Renal cortex interstitium (tissue), 11 donors: ENCODE data around the gene MTUS2. TPM values are rescaled to one million over a fixed set of nuclear protein-coding genes. Genes with fewer than 3 reads are reported as not detected.
A peak's percentile ranks its signal among the peaks of the same experiment; 100 is the strongest.
"Not testable (repeated sequence)": the region's sequence is repeated elsewhere in the genome, so short reads cannot be mapped to it uniquely, and the experiment has no call there.

ENCODE experiments used
- DNase-seq, 11 donors: peaks; one replicate each; pipeline ENCODE4 v3.0.0-alpha.2; 2013; ENCODE audit warnings: low read depth in 9 of 11, low spot score in 4 of 11; ENCODE audit errors: extremely low read depth in 1 of 11
- polyA plus RNA-seq, 3 donors: library from polyadenylated mRNA; unstranded; fragments of 120-200 nt; gene quantifications; one replicate each; pipeline ENCODE4 v1.2.1, GENCODE V29; 2013; ENCODE audit not compliant: insufficient read length in 3 of 3

The MTUS2 gene
- polyA plus RNA-seq, 3 donors: 0.48 to 0.99 (median 0.67) TPM

DNA sequence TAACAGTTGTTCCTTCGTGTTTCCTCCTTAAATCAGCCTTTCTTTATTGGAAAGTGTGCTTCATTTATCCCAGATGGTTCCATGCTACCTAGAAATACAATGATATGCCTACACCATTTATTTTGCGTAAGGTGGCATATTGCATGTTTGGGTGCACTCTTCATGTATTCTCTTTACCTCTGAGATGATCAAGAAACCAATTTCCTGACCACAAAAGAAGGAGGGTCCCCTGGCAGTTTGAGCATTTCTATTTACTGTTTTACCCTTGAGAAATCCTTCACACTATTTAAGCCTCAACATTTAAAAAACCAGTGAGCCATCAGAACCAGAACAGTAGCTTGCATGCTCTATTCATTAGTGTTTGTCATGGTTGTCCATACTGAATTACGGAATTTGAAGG is 354.0 kb downstream of the MTUS2 start:
- DNase-seq: no peak

DNA sequence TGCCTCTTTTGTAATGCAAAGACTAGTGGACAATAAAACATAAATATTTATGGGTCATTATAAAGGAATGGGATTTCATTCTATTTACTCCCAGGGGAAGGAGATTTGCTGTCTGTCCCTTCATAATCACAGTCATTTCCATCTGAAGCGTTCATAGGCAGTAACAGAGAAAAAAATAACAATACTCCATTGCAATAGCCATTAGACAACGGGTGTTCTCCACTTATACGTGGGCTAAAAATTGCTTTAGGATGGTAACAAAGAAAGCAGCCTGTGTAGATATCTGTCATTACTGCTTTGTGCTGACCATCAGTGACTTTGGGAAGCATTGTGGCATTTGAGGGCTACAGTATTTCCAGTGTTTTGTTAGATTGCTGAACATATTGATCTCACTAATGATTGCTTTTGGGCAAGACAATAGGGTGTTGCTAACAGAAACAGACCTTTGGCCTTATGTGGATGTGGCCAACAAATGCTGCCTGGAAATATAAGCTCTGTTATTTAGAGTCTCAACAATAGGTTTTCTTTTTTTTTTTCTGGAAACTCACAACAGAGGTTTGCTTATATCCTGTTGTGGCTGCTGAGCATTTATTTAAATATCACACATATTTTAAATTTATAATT is 355.2 kb downstream of the MTUS2 start:
- no peak for DNase-seq

- no peak for DNase-seq
Observed at GRCh38 chr13:29180055-29180454, 359.9 kb downstream of the MTUS2 start.

DNA sequence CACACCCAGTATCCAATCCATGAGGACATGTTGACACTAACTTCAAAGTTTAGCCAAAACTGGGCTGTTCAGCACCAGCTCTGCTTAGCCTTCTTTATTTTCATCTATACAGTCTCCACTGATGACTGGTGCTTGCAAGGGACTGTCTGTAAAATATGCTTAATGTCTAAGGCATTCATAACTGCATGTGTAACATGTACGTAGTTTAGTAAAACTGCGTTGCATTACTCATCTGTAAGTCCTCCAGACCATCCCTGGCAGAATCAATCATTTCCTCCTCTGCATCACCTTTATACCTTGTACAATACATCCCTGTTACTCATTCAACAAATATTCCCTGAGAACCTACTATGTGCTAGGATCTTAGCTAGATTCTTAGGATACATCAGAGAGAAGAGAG is 362.1 kb downstream of the MTUS2 start:
- no peak for DNase-seq

DNA sequence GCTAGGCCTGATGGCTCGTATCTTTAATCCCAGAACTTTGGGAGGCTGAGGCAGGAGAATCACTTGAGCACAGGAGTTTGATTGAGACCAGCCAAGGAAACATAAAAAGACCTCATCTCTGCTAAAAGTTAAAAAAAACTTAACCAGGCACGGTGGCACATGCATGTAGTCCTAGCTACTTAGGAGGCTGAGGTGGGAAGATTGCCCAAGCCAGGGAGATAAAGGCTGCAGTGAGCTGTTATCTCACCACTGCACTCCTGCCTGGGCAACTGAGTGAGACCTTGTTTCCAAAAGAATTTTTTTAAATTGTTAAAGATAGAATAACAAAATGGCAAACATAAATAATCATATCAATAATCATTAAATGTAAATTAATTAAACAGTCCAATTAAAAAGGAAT is 365.8 kb downstream of the MTUS2 start:
- no peak for DNase-seq

DNA sequence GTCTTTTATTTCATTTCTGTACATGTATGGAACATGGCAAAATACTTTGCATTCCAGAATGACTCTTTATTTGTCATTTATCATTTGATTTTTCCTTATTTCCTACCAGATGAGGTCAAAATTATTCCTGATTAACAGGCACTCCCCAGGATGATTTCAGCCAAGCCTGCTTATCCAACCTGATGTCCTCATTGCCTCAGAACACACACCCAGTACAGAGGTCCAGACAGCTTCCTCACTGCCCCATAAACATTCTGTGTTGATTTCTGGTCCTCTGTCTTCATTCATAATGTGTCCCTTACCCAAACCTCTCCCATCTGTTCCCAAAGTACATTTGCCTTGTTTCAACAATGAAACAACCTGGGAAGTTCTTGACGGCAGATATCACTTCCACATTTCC is 367.4 kb downstream of the MTUS2 start:
- DNase-seq: no peak

DNA sequence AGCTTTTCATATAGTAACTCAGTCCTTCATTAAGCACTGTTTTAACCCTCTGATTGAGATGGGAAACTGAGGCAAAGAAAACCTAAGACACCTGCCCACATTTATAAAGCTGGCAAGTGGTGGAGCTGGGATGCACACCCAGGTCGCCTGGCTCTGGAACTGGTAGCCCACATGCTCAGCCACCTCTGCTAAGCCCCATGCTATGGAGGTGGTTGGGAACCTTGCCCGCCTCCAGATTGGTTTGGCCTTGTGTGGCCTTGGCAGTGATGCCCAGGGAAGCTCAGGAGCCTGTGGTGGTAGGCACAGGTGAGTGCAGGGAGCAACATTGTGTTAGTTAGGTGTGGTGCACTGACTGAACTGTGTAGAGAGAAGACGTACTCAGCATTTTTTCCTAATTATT is 370.2 kb downstream of the MTUS2 start:
- no peak for DNase-seq

GRCh38 chr13:29193083-29193482 is 372.9 kb downstream of the MTUS2 start:
- no peak for DNase-seq

DNA sequence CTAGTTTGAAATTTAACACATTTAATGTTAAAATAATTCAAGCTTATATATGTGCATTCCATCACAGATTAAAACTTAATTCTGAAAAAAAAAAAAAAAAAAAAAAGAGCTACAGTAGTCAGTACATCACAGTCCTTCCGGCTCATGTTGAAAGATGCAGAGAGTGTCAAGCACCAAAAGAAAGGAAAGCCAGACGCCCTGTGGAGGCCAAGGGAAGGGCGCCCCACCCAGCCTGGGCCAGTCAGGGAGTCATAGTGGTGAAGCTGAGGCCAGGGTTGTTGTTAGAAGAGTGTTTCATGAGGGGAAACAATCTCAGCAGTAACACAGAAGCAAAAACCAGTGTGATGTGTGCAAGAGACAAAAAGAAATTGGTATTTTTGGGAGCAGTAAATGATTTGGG is 375.3 kb downstream of the MTUS2 start:
- no peak for DNase-seq

GRCh38 chr13:29196409-29197074 is 376.4 kb downstream of the MTUS2 start:
- DNase-seq: no peak

DNA sequence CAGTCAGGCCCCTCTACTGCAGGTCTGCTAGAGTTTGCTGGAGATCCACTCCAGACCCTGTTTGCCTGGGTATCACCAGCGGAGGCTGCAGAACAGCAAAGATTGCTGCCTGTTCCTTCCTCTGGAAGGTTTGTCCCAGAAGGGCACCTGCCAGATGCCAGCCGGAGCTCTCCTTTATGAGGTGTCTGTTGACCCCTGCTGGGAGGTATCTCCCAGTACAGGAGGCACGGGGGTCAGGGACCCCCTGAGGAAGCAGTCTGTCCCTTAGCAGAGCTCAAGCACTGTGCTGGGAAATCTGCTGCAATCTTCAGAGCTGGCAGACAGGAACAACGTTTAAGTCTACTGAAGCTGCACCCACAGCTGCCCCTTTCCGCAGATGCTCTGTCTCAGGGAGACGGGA is 382.6 kb downstream of the MTUS2 start:
- not testable (repeated sequence) for DNase-seq

DNA sequence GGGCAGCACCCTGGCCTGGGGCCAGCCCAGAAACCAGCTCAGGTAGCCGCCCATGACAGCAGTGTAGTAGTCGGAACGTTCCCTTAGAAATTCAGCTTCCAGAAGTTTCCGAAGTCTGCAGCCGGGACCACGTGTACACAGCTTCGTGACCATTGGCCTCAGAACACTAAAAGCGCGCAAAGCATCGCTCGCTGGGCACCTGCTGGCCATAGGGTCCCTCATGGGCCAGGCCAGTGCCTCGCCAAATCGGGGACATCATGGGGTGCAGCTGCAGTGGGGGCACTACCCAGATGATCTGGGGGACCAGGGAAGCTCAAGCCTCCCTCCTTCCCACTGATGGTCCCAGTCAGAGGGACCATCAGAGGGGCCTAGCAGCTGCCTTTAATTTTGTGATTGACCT is 384.5 kb downstream of the MTUS2 start:
- no peak for DNase-seq

- no peak for DNase-seq
Observed at GRCh38 chr13:29210676-29211075, 390.5 kb downstream of the MTUS2 start.

DNA sequence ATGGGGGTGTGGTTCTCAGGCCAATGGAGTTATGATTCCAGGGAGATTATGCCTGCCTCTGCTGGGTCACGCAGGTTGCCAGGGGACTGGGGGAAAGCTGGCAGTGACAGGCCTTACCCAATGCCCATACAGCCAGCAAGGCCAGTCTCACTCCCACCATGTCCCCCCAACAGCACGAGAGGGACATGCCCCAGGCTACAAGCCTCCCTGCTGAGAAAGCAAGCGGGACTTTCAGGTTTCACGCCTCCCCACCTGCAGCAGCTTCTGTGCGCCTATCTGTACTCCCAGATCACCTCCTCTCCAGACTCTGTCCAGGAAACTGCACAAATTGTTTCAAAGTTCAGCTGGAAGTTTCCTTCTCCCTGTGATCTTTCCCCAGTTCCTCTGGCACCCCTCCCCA is 391.0 kb downstream of the MTUS2 start:
- DNase-seq: not testable (repeated sequence)

- DNase-seq: no peak
Observed at GRCh38 chr13:29222458-29222857, 402.3 kb downstream of the MTUS2 start.

DNA sequence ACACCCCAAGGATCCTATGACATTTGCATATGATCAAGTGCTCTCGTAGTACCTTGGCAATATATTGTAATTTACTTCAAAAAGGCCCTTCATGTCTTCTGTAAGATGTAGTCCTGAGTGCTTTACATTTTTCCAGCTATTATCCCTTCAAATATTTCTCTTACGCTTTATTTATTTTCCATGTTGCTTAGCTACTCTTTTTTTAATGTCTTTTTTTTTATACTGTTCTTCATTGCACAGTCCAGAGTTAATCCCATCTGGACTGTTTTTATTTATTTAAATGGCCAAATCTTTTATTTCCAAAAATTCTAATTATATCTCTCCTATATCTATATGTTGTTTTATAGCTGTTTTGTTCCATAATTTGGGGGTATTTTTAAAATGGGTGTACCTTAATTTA is 404.1 kb downstream of the MTUS2 start:
- no peak for DNase-seq

- DNase-seq: no peak
Observed at GRCh38 chr13:29227576-29227975, 407.4 kb downstream of the MTUS2 start.

GRCh38 chr13:29230299-29230845 is 410.2 kb downstream of the MTUS2 start:
- DNase-seq: no peak

DNA sequence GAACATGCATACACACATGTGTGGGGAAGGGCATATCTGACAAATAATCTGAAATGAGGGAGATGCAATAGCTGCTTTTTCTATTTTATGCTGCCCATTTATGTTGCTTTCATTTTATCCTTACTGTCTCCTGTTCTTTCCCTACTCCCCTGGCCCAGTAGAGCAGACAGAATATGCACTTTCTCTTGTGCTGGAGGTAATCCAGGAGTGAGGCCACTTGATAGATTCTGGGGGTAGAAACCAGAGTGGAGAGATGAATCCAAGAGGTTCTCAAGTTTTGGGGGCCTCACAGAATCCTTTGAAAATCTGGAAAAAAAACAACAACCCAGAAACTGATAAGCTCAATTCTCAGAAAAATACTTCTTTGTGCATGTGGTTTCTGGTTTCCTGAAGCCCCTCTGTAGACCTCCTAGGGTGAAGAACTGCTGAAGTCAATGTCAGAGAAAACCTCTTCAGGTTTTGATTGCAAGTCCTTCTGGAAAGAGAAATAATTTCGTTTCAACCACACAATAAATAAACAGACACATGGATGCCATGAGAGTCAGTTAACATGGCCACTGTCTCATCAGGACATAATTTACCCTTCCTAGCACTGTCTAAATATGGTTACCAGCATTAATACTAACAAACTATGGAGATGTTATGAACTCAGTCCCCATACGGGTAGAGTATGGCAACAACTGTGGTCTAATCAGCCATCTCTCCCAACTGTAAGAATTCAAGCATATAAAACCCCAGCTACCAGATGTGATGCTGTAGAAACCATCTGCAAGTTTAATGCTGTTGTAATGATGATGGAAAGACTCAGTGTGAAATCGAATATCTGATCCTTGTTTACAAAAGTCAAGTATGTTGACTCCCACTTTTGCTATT is 419.8 kb downstream of the MTUS2 start:
- peak in 1 of 11 donors; percentile 8 for DNase-seq
